Measurements from ENCODE around the gene LATS2.

- TF ChIP-seq, protein P1, sequence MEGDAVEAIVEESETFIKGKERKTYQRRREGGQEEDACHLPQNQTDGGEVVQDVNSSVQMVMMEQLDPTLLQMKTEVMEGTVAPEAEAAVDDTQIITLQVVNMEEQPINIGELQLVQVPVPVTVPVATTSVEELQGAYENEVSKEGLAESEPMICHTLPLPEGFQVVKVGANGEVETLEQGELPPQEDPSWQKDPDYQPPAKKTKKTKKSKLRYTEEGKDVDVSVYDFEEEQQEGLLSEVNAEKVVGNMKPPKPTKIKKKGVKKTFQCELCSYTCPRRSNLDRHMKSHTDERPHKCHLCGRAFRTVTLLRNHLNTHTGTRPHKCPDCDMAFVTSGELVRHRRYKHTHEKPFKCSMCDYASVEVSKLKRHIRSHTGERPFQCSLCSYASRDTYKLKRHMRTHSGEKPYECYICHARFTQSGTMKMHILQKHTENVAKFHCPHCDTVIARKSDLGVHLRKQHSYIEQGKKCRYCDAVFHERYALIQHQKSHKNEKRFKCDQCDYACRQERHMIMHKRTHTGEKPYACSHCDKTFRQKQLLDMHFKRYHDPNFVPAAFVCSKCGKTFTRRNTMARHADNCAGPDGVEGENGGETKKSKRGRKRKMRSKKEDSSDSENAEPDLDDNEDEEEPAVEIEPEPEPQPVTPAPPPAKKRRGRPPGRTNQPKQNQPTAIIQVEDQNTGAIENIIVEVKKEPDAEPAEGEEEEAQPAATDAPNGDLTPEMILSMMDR (IDR thresholded peaks at IDR 0.05) = no peak
- no peak for TF ChIP-seq POLR2AphosphoS5 (IDR thresholded peaks at IDR 0.05)
- no peak for TF ChIP-seq POLR2A (IDR thresholded peaks at IDR 0.05)
These were observed 92.2 kb downstream of the LATS2 start for GRCh38 chr13:20969182-20969581.
